ENCODE results near the gene NOCT. TPM values are rescaled to one million over a fixed set of nuclear protein-coding genes. Genes with fewer than 3 reads are reported as not detected.
"Not testable (repeated sequence)": the region's sequence is repeated elsewhere in the genome, so short reads cannot be mapped to it uniquely, and the experiment has no call there.

The NOCT gene
- total RNA-seq, 1 donor from 2014 or later: 4.8 TPM

GRCh38 chr4:138983690-138984089, 31.9 kb upstream of the NOCT start:
- DNase-seq (no peak), ATAC-seq (no peak)
- Histone ChIP-seq H3K27ac (no peak overlapping the region), H3K9me3 (no peaks in the 10 kb centered on the region), H3K36me3 (no peaks in the 10 kb centered on the region), H3K4me1 (peaks cover 17% of the 10 kb centered on the region), H3K4me3 (no peak overlapping the region), H3K27me3 (no peaks in the 10 kb centered on the region)
- no peak for TF ChIP-seq CTCF (IDR thresholded peaks at IDR 0.05)
- intact Hi-C loops (cut with DNase I): no loop called here

- H3K27ac ChIP-seq: no peak overlapping the region
- no peaks in the 10 kb centered on the region for H3K36me3 ChIP-seq
- no peak for TF ChIP-seq CTCF (IDR thresholded peaks at IDR 0.05)
- intact Hi-C loops (cut with DNase I): no loop called here
- H3K27me3 ChIP-seq: no peaks in the 10 kb centered on the region
- no peak overlapping the region for H3K4me3 ChIP-seq
- H3K9me3 ChIP-seq: no peaks in the 10 kb centered on the region
- no peak for ATAC-seq
- no peak for DNase-seq
- peaks cover 17% of the 10 kb centered on the region for H3K4me1 ChIP-seq
Measured at GRCh38 chr4:138984647-138985046, 30.9 kb upstream of the NOCT start.

GRCh38 chr4:138992676-138993075, 22.9 kb upstream of the NOCT start:
- DNase-seq (no peak), ATAC-seq (no peak)
- Histone ChIP-seq H3K9me3 (no peaks in the 10 kb centered on the region), H3K36me3 (no peaks in the 10 kb centered on the region), H3K4me3 (no peak overlapping the region), H3K27me3 (no peaks in the 10 kb centered on the region), H3K27ac (no peak overlapping the region), H3K4me1 (no peaks in the 10 kb centered on the region)
- TF ChIP-seq CTCF (IDR thresholded peaks at IDR 0.05): no peak
- intact Hi-C loops (cut with DNase I): no loop called here

- no peak for TF ChIP-seq CTCF (IDR thresholded peaks at IDR 0.05)
- DNase-seq (no peak), ATAC-seq (no peak)
- Histone ChIP-seq H3K27ac (no peak overlapping the region), H3K36me3 (no peaks in the 10 kb centered on the region), H3K9me3 (no peaks in the 10 kb centered on the region), H3K27me3 (no peaks in the 10 kb centered on the region), H3K4me1 (no peaks in the 10 kb centered on the region), H3K4me3 (no peak overlapping the region)
- intact Hi-C loops (cut with DNase I): no loop called here
Measured at GRCh38 chr4:138996090-138996489, 19.5 kb upstream of the NOCT start.

GRCh38 chr4:138999666-139000065, 15.9 kb upstream of the NOCT start:
- H3K27me3 ChIP-seq: no peaks in the 10 kb centered on the region
- no peak for TF ChIP-seq CTCF (IDR thresholded peaks at IDR 0.05)

GRCh38 chr4:139000134-139000533, 15.4 kb upstream of the NOCT start:
- intact Hi-C loops (cut with DNase I); ATAC-seq; H3K36me3 ChIP-seq; H3K4me1 ChIP-seq; H3K9me3 ChIP-seq; H3K27me3 ChIP-seq; H3K27ac ChIP-seq; H3K4me3 ChIP-seq; DNase-seq: not testable (repeated sequence)

More at GRCh38 chr4:138999666-139000065, 15.9 kb upstream of the NOCT start:
- Histone ChIP-seq H3K27ac (no peak overlapping the region), H3K4me3 (no peak overlapping the region), H3K4me1 (no peaks in the 10 kb centered on the region), H3K9me3 (no peaks in the 10 kb centered on the region), H3K36me3 (no peaks in the 10 kb centered on the region)
- intact Hi-C loops (cut with DNase I): no loop called here
- DNase-seq (no peak), ATAC-seq (no peak)

- intact Hi-C loops (cut with DNase I); H3K4me3 ChIP-seq; H3K27ac ChIP-seq: not testable (repeated sequence)
Measured at GRCh38 chr4:139001430-139001829, 14.2 kb upstream of the NOCT start.

GRCh38 chr4:139003668-139004067, 11.9 kb upstream of the NOCT start:
- not testable (repeated sequence) for ATAC-seq, H3K27me3 ChIP-seq, DNase-seq

More at GRCh38 chr4:139001430-139001829, 14.2 kb upstream of the NOCT start:
- not testable (repeated sequence) for ATAC-seq, H3K9me3 ChIP-seq, H3K27me3 ChIP-seq, H3K36me3 ChIP-seq, H3K4me1 ChIP-seq, DNase-seq

More at GRCh38 chr4:139003668-139004067, 11.9 kb upstream of the NOCT start:
- H3K36me3 ChIP-seq; H3K4me3 ChIP-seq; intact Hi-C loops (cut with DNase I); H3K27ac ChIP-seq; H3K4me1 ChIP-seq; H3K9me3 ChIP-seq: not testable (repeated sequence)
